CD4-positive, alpha-beta T cell treated with Interleukin-4 for 1 hour (primary cell): ENCODE results near the gene PTGER4.
"Not testable (repeated sequence)": the region's sequence is repeated elsewhere in the genome, so short reads cannot be mapped to it uniquely, and the experiment has no call there.

Experiments used
- DNase-seq, 2 donors: peaks; one replicate each; pipeline ENCODE4 v3.0.0-alpha.2; 2020 to 2022

PTGER4 gene

DNA sequence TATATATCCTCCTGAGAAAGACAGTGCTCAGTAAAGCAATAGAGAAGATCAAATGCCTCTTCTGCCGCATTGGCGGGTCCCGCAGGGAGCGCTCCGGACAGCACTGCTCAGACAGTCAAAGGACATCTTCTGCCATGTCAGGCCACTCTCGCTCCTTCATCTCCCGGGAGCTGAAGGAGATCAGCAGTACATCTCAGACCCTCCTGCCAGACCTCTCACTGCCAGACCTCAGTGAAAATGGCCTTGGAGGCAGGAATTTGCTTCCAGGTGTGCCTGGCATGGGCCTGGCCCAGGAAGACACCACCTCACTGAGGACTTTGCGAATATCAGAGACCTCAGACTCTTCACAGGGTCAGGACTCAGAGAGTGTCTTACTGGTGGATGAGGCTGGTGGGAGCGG is 12.2 kb downstream of the PTGER4 start:
- DNase-seq: no peak

DNA sequence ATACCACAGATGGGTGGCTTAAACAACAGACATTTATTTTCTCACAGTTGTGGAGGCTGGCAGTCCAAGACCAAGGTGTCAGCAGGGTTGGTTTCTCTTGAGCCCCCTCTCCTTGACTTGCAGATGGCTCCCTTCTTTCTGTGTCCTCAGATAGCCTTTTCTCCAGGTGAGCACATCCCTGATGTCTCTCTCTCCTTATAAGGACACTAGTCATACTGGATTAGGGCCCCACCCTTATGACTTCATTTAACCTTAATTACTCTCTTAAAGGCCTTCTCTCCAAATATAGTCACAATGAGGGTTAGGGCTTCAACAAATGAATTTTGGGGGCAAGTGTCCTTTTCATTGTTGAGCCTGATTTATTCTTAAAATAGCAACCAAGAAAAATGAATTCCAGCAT is 14.7 kb downstream of the PTGER4 start:
- DNase-seq: no peak

DNA sequence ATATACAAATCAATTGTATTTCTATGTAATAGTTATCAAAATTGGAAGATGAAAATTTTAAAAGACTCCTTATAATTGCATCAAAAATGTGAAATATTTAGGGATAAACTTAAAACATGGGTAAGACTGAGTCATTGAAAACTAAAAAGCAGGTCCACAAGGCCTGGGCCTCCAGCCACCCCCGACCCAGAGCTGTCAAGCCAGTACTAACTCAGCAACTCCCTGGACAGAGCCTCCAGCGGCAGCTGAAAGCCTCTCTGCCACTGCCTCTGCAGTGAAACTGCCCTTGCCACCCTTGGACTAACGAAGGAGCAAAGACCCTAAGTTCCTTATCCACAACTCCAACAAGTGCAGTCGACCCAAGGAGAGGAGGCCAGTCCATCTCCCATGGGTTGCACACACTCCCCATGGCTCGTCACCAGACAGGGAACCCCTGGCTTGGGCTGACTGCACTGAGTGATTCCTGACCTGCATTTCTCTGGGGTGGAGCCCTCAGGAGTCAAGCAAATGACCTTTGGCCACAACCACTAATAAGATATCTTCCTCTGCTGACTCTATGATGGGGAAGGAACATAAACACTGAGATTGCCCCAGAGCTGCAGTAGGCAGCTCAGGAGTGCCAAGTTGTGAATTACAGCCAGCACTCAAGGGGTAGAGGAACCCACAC is 20.5 kb downstream of the PTGER4 start:
- DNase-seq: no peak

DNA sequence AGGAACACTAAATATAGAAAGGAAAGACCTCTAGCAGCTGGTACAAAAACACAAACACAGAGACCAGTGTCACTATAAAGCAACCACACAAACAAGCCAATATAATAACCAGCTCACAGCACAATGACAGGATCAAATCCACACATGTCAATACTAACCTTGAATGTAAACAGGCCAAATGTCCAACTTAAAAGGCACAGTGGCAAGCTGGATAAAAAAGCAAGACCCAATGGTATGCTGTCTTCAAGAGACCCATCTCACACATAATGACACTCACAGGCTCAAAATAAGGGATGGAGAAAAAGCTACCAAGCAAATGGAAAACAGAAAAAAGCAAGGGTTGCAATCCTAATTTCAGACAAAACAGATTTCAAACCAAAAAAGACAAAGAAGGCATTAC is 22.3 kb downstream of the PTGER4 start:
- not testable (repeated sequence) for DNase-seq

DNA sequence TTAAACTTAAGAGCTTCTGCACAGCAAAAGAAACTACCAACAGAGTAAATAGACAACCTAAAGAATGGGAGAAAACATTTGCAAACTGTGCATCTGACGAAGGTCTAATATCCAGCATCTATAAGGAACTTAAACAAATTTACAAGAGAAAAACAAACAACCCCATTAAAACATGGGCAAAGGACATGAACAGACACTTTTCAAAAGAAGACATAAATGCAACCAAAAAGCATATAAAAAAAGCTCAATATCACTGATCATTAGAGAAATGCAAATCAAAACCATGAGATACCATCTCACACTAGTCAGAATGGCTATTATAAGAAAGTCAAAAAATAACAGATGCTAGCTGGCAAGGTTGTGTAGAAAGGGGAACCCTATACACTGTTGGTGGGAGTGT is 25.8 kb downstream of the PTGER4 start:
- DNase-seq: not testable (repeated sequence)

DNA sequence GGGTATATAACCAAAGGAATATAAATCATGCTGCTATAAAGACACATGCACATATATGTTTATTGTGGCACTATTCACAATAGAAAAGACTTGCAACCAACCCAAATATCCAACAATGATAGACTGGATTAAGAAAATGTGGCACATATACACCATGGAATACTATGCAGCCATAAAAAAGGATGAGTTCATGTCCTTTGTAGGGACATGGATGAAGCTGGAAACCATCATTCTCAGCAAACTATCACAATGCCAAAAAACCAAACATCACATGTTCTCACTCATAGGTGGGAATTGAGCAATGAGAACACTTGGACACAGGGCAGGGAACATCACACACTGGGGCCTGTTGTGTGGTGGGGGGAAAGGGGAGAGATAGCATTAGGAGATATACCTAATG is 30.9 kb downstream of the PTGER4 start:
- DNase-seq: not testable (repeated sequence)

DNA sequence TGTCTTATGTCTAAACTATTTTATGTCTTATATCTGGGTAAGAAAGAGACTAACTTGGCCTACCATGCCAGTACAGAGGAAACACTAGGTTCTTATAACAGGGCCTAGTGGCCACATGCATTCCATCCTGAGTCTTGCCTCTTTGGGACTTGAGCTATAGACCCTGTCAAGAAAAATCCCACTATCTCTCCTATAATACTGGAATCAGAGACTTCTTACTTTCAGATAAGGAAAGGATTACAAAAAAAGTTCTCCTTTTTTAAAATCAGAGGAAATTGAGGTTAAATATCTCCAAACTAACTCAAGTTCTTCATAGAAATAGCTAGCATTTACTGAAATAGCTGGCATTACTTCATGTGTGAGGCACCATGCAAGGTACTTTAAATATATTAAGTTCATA is 34.3 kb downstream of the PTGER4 start:
- no peak for DNase-seq

DNA sequence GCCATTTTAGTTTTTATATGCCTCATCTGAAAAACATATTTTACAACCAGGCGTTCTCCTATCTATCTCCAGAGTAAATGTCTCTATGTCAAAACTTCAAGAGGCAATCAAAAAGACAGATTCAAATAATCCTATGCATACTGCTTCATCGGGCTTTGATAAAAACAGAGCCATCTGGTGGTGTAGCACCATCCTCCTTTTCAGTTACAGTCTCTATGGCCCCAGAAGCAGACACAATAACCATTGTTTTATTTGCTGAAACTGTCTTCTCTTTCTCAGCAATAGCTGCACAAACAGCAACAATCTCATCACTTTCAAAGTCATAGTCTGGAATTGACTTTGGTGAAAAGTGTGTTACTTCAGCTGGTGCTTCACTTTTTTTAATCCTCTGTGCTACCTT is 36.3 kb downstream of the PTGER4 start:
- no peak for DNase-seq

DNA sequence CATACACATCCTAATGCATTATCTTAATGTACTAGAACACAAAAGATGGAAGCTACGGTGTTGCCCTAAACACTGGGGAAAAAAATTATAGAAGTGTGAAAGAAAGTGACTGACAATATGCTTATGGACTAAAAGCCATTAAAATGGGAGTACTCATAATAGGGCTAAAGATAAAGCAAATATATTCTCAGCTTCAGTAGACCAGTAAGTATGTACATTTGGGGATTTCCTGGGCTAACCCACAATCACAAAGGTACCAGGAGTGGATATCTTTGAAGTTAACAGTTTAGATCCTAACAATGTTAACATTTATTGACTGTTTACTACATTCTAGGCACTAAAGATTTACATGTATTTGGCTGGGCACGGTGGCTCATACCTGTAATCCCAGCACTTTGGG is 36.9 kb downstream of the PTGER4 start:
- no peak for DNase-seq

DNA sequence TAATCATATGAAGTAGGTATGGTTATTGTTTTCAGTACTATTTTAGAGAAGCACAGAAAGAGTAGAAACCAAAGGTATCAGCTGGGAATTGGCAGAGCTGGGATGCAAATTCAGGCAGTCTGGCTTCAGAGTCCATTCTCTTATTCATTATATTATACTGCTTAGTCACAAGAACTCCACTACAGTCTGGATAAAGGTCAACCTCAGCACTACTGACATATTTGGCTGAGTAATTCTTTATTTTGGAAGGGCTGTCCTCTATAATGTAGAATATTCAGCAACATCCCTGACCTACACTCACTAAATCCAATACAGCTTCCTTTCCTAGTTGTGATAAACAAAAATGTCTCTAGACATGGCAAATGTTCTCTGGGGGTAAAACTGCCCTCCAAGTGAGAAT is 37.6 kb downstream of the PTGER4 start:
- DNase-seq: no peak

DNA sequence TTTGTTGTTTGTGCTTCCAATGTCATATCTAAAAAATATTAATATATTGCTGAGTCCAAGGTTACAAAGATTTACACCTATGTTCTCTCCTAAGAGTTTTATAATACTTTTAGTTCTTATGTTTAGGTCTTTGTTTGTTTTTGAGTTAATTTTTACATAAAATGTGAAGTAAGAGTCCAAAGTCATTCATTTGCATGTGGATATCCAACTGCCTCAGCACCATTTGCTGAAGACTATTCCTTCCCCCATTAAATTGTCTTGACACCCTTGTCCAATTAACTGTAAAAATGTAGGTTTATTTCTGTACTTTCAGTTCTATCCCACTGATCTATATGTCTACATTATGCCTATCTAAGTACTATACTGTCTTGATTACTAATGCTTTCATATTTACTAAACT is 40.4 kb downstream of the PTGER4 start:
- no peak for DNase-seq

DNA sequence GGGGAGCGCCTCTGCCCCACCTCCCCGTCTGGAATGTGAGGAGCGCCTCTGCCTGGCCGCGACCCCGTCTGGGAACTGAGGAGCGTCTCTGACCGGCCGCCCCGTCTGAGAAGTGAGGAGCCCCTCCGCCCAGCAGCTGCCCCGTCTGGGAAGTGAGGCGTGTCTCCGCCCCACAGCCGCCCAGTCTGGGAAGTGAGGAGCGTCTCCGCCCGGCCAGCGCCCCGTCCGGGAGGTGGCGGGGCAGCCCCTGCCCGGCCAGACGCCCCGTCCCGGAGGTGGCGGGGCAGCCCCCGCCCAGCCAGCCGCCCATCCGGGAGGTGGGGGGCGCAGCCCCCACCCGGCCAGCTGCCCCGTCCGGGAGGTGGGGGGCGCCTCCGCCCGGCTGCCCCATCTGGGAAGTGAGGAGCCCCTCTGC is 42.8 kb downstream of the PTGER4 start:
- DNase-seq: not testable (repeated sequence)

DNA sequence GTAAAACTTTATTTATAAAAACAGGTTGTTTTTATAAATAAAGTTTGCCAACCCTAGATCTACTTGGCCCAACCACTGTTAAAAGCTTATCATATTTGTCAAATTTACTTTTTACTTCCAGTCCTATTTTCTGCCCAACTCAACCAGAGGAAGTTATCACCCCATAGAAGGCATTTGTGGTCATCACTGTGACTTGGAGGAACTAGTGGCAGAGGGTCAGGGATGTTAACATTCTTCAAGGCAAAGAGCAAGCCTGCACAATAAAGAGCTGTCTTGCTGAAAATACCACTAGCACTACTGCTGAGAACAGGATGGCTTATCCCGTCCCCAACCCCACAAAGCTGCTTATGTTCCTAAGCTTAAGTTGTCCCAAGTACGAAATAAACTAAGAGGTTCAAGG is 53.7 kb downstream of the PTGER4 start:
- DNase-seq: no peak

DNA sequence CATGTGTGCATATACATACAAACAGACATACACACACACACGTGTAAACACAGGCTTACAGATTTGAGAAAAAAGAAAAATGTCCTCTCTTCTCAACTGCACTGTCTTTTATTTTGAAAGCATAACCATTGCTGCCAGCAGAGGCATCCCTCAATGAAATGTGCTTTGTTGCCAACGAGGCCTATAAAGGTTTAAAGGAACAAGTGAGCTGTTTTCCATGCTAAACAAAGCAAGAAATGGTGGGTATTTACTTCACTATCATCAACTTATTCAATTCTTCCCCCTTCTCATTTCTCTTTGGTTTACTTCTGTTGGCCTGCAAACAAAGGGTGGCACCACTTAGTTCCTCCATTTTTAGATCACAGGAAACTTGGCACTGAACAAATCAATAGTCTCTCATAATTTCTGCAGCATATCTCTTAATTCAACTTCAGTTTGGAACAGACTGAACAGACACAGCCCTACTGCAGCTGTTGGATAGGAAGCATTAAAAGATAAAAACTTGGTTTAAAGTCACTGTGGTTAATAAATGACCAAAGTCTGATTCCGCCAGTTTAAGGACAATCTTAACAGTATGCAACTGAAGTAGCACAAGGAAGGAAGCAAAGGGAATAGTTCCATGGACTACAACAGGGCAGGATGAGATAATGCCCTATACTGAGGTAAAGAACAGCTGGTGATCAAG is 54.3 kb downstream of the PTGER4 start:
- DNase-seq: no peak

DNA sequence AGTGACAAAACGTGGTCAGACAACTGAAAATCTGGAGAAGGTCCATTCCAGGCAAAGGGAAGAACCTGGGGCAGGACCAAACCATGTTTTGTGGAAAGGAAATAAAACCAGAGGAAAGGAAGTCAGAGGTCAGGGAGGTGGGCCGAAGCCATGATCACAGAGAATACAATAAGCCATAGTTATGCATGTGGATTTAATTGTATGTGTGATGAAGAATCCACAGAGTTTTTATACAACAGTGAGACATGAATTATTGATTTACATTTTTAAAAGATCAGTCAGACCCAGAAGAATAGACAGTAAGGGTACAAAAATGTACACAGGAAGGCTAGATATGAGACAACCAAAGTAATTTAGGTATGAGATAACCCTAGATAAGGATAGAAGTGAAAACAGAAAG is 55.3 kb downstream of the PTGER4 start:
- no peak for DNase-seq

DNA sequence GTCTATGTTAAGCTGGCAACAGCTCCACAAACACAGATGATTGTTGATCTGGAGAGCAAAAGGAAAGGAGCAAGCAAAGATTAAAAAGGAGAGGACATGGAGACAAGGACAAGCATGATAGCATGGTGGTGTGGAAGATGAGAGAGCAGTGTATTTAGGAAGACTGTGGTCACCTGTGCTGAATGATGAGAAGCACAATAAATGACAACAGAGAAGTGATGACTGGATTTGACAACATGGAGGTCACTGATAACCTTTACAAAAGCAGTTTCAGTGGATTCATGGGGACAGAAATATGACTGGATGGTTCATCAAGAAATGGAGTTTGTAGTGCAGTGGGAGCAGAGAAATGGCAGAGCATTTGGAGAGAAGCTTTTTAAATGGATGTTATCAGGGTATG is 55.9 kb downstream of the PTGER4 start:
- DNase-seq: no peak

DNA sequence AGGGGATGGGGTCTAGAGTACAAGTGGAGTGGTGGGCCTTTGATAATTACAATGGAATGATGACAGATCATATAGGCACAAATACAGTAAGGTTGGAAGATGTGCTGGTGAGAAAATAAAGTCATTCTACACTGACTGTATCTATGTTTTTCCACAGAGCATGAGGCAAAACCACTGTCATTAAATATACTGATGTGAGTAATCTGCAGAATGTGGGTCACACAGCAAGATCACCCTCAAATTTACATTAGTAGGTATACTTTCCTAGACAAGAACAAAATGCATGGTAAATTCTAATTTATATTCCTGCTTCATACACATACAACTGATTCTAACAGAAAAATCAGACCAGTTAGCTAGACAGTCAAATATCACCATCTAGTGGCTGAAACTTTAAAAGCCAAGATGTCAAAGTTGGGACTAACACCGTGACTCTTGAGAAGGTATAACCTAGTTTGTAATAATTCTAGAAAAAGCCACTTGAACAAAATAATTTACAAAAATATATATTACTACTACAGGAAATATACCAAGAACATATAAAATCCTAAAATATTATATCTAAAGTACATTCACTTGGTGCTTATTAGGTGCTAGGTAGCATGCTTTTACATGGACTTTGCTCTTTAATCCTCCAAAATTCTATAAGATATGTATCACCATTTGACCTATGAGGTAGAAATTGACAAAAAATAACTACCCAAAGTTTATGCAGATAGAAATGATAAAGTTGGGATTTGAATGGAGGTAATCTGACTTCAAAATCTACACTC is 56.6 kb downstream of the PTGER4 start:
- DNase-seq: peak in 1 of 2 donors; percentile 73

DNA sequence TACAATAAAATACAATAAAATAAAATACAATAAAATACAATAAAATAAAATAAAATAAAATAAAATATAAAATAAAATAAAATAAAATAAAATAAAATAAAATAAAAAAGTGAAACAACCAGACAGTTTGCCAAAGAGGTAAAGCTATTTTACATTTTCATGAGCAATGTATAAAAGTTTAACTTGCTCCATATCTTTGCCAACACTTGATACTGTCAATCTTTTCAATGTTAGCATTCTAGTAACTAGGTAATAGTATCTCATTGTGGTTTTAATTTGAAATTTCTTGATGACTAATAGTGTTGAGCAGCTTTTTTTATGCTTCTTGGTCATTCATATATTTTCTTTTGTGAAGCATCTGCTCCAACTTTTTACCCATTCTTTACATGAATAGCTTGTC is 58.8 kb downstream of the PTGER4 start:
- no peak for DNase-seq
